Fibroblast of the aortic adventitia (primary cell): Measurements from ENCODE around the gene KRT17. TPM values are rescaled to one million over a fixed set of nuclear protein-coding genes. Genes with fewer than 3 reads are reported as not detected.

Experiments used
- DNase-seq: peaks from one replicate; pipeline ENCODE4 v3.0.0-alpha.2; 2010; ENCODE audit warnings: low read depth
- H3K4me3 ChIP-seq: 2 replicates; pipeline ENCODE4 v1.5.1; 2011; ENCODE audit warnings: low read depth, mild to moderate bottlenecking, control low read depth, low read length, moderate library complexity
- CTCF ChIP-seq: IDR thresholded peaks from 2 replicates; pipeline ENCODE4 v1.5.1; 2011; ENCODE audit warnings: mild to moderate bottlenecking, low read length, control low read depth, inconsistent platforms; ENCODE audit not compliant: insufficient read depth
- total RNA-seq: library from RNA; depleted of rRNA; stranded (reverse); fragments of >200 nt; gene quantifications from 2 replicates; pipeline ENCODE4 v1.2.3, GENCODE V29; 2012; ENCODE audit warnings: low replicate concordance

KRT17 gene
- total RNA-seq, 1 donor: not detected

- DNase-seq: no peak
- no peak overlapping the region for H3K4me3 ChIP-seq
- TF ChIP-seq CTCF: no peak
Observed at GRCh38 chr17:41657936-41658335, 33.6 kb upstream of the KRT17 start.

GRCh38 chr17:41657176-41657754 is 32.9 kb upstream of the KRT17 start:
- no peak for DNase-seq
- TF ChIP-seq CTCF: no peak
- H3K4me3 ChIP-seq: no peak overlapping the region

GRCh38 chr17:41656249-41657023 is 32.1 kb upstream of the KRT17 start:
- no peak for TF ChIP-seq CTCF
- H3K4me3 ChIP-seq: no peak overlapping the region
- no peak for DNase-seq

- no peak overlapping the region for H3K4me3 ChIP-seq
- no peak for DNase-seq
- no peak for TF ChIP-seq CTCF
Observed at GRCh38 chr17:41655611-41656111, 31.3 kb upstream of the KRT17 start.

GRCh38 chr17:41654678-41655607 is 30.6 kb upstream of the KRT17 start:
- TF ChIP-seq CTCF: no peak
- DNase-seq: no peak
- no peak overlapping the region for H3K4me3 ChIP-seq

GRCh38 chr17:41653892-41654677 is 29.7 kb upstream of the KRT17 start:
- TF ChIP-seq CTCF: no peak
- no peak overlapping the region for H3K4me3 ChIP-seq
- DNase-seq: no peak
